ENCODE results near the gene TMEM131. TPM values are rescaled to one million over a fixed set of nuclear protein-coding genes. Genes with fewer than 3 reads are reported as not detected.
A peak's percentile ranks its signal among the peaks of the same experiment; 100 is the strongest.

TMEM131 gene
- total and polyA plus RNA-seq, 2 experiments from 2014 or later, result 9.2 to 22.7 TPM

- Histone ChIP-seq H3K4me1 (ENCODE audit: insufficient read depth) (no peaks in the 10 kb centered on the region), H3F3A (replicated peaks; ENCODE audit: low read depth) (no peaks in the 10 kb centered on the region), H3K9me2 (ENCODE audit: insufficient read depth) (no peaks in the 10 kb centered on the region), H4K20me1 (replicated peaks; ENCODE audit: insufficient read depth) (no peaks in the 10 kb centered on the region), H3K36me3 (ENCODE audit: insufficient read depth) (no peaks in the 10 kb centered on the region), H3K79me2 (replicated peaks; ENCODE audit: insufficient read depth) (no peaks in the 10 kb centered on the region), H3K4me2 (no peak overlapping the region), H3K4me3 (no peak overlapping the region), H2AFZ (no peak overlapping the region), H3K27me3 (ENCODE audit: insufficient read depth) (no peaks in the 10 kb centered on the region), H3K27ac (ENCODE audit: low read depth) (no peak overlapping the region)
- H3K36me3 Mint-ChIP-seq (ENCODE audit: low read depth), result no peaks in the 10 kb centered on the region
- DNase-seq (ENCODE audit: low spot score) (peak; percentile 88), ATAC-seq (peak; percentile 100)
- no peaks in the 10 kb centered on the region; the same call in 1 of the 3 replicates for H3K4me1 Mint-ChIP-seq
- H3K27me3 Mint-ChIP-seq (ENCODE audit: insufficient read depth, low read depth, poor library complexity), result no peaks in the 10 kb centered on the region
- no peaks in the 10 kb centered on the region for H3K9me3 Mint-ChIP-seq
- no peak overlapping the region for H3K4me3 Mint-ChIP-seq
- no peak overlapping the region for H3K27ac Mint-ChIP-seq
- TF ChIP-seq POLR2AphosphoS5 (IDR thresholded peaks at IDR 0.05; ENCODE audit: low read depth) (no peak), EZH2 (IDR thresholded peaks at IDR 0.05; ENCODE audit: low read depth, unreplicated experiment) (no peak), ZNF114 (CRISPR knock-in tag; IDR thresholded peaks at IDR 0.05) (no peak), CTCF (conservative IDR thresholded peaks at IDR 0.05; ENCODE audit: low read depth in 2 of 2) (peak; percentile 90 to 95), STAT1 (IDR thresholded peaks at IDR 0.05; ENCODE audit: unreplicated experiment) (no peak), CREB1 (CRISPR knock-in tag; IDR thresholded peaks at IDR 0.05; ENCODE audit: low read depth) (no peak)
These were observed 188.8 kb downstream of the TMEM131 start for GRCh38 chr2:97806738-97807618.

GRCh38 chr2:97805776-97806175, 190.0 kb downstream of the TMEM131 start:
- no peak for ATAC-seq
- Histone ChIP-seq H3K4me3 (no peak overlapping the region), H2AFZ (no peak overlapping the region), H4K20me1 (replicated peaks; ENCODE audit: insufficient read depth) (no peaks in the 10 kb centered on the region), H3K79me2 (replicated peaks; ENCODE audit: insufficient read depth) (no peaks in the 10 kb centered on the region), H3K36me3 (ENCODE audit: insufficient read depth) (no peaks in the 10 kb centered on the region; the same call in 1 of the 2 replicates), H3K9me2 (ENCODE audit: insufficient read depth) (no peaks in the 10 kb centered on the region), H3K4me1 (ENCODE audit: insufficient read depth) (no peaks in the 10 kb centered on the region), H3K27me3 (ENCODE audit: insufficient read depth) (no peaks in the 10 kb centered on the region), H3K27ac (ENCODE audit: low read depth) (no peak overlapping the region), H3F3A (replicated peaks; ENCODE audit: low read depth) (no peaks in the 10 kb centered on the region), H3K4me2 (no peak overlapping the region)
- TF ChIP-seq EZH2 (IDR thresholded peaks at IDR 0.05; ENCODE audit: low read depth, unreplicated experiment) (no peak), NANOG (IDR thresholded peaks at IDR 0.05; ENCODE audit: borderline replicate concordance) (no peak), STAT1 (IDR thresholded peaks at IDR 0.05; ENCODE audit: unreplicated experiment) (no peak), ZNF331 (CRISPR knock-in tag; IDR thresholded peaks at IDR 0.05; ENCODE audit: low read depth) (no peak), REST (IDR thresholded peaks at IDR 0.05; ENCODE audit: unreplicated experiment) (no peak), ETS1 (IDR thresholded peaks at IDR 0.05) (no peak)
- Mint-ChIP-seq H3K9me3 (no peaks in the 10 kb centered on the region), H3K4me3 (no peak overlapping the region), H3K36me3 (ENCODE audit: low read depth) (no peaks in the 10 kb centered on the region; the same call in 2 of the 3 replicates), H3K27me3 (ENCODE audit: insufficient read depth, low read depth, poor library complexity) (no peaks in the 10 kb centered on the region), H3K4me1 (no peaks in the 10 kb centered on the region), H3K27ac (no peak overlapping the region)
- DNase-seq (ENCODE audit: low spot score), result no peak
